Liver (tissue), 9 donors: Measurements from ENCODE around the gene SGK1. TPM values are rescaled to one million over a fixed set of nuclear protein-coding genes. Genes with fewer than 3 reads are reported as not detected.

ENCODE experiments used
- DNase-seq: peaks from one replicate; pipeline ENCODE4 v3.0.0-alpha.2; 2017; ENCODE audit warnings: low spot score
- H3K27ac ChIP-seq, 2 donors: one replicate each; pipeline ENCODE4 v1.7.0; 2013; ENCODE audit warnings: inconsistent platforms in 2 of 2, low read length in 2 of 2, control low read depth in 1 of 2, low read depth in 1 of 2, mild to moderate bottlenecking in 1 of 2
- H3K27me3 ChIP-seq, 4 donors: one replicate each; pipeline versions ENCODE4 v1.6.1 to v1.7.0; 2013; ENCODE audit warnings: low read length in 3 of 4, inconsistent platforms in 1 of 4, mild to moderate bottlenecking in 1 of 4, moderate library complexity in 1 of 4; ENCODE audit not compliant: control insufficient read depth in 4 of 4, insufficient read depth in 4 of 4
- H3K36me3 ChIP-seq, 4 donors: one replicate each; pipeline versions ENCODE4 v1.6.1 to v1.7.0; 2013; ENCODE audit warnings: low read length in 3 of 4, mild to moderate bottlenecking in 3 of 4, low read depth in 1 of 4, moderate library complexity in 1 of 4; ENCODE audit not compliant: control insufficient read depth in 4 of 4, insufficient read depth in 3 of 4
- H3K4me1 ChIP-seq, 4 donors: one replicate each; pipeline versions ENCODE4 v1.6.1 to v1.7.0; 2013; ENCODE audit warnings: low read length in 3 of 4, mild to moderate bottlenecking in 3 of 4, moderate library complexity in 1 of 4; ENCODE audit not compliant: control insufficient read depth in 4 of 4, insufficient read depth in 4 of 4
- H3K4me3 ChIP-seq, 3 donors: one replicate each; pipeline versions ENCODE4 v1.6.1 to v1.7.0; 2013; ENCODE audit warnings: low read length in 3 of 3, control low read depth in 1 of 3, low read depth in 1 of 3, mild to moderate bottlenecking in 1 of 3
- H3K9ac ChIP-seq, 2 donors: one replicate each; pipeline ENCODE4 v1.7.0; 2013; ENCODE audit warnings: low read length in 2 of 2, mild to moderate bottlenecking in 2 of 2, moderate library complexity in 2 of 2, control low read depth in 1 of 2, low read depth in 1 of 2
- H3K9me3 ChIP-seq, 4 donors: one replicate each; pipeline versions ENCODE4 v1.6.1 to v1.7.0; 2013; ENCODE audit warnings: low read length in 3 of 4; ENCODE audit not compliant: control insufficient read depth in 4 of 4
- EGR1 ChIP-seq, 2 donors: IDR thresholded peaks; 2 replicates each; pipeline ENCODE4 v1.6.1; 2016 to 2018; ENCODE audit warnings: antibody characterized with exemption in 2 of 2, low read depth in 2 of 2
- FOXA2 ChIP-seq: IDR thresholded peaks from 2 replicates; pipeline ENCODE4 v1.6.1; 2016; ENCODE audit warnings: antibody characterized with exemption
- GABPA ChIP-seq, 2 donors: IDR thresholded peaks in 1 of 2; conservative IDR thresholded peaks in 1 of 2; 2 replicates each; pipeline ENCODE4 v1.6.1; 2016; ENCODE audit warnings: antibody characterized with exemption in 2 of 2, mild to moderate bottlenecking in 1 of 2, moderate library complexity in 1 of 2
- JUND ChIP-seq, 2 donors: IDR thresholded peaks; 2 replicates each; pipeline ENCODE4 v1.6.1; 2016; ENCODE audit warnings: antibody characterized with exemption in 2 of 2
- MAX ChIP-seq: IDR thresholded peaks from 2 replicates; pipeline ENCODE4 v1.6.1; 2016; ENCODE audit warnings: antibody characterized with exemption
- RAD21 ChIP-seq, 2 donors: IDR thresholded peaks; 2 replicates each; pipeline ENCODE4 v1.6.1; 2016; ENCODE audit warnings: antibody characterized with exemption in 2 of 2, mild to moderate bottlenecking in 2 of 2
- SP1 ChIP-seq: IDR thresholded peaks from 2 replicates; pipeline ENCODE4 v1.6.1; 2018; ENCODE audit warnings: antibody characterized with exemption, mild to moderate bottlenecking
- YY1 ChIP-seq: IDR thresholded peaks from 2 replicates; pipeline ENCODE4 v1.6.1; 2016; ENCODE audit warnings: antibody characterized with exemption, mild to moderate bottlenecking
- WGBS: extraction: QIAGEN DNeasy Blood & Tissue Kit; methylation state at CpG from one replicate; pipeline ENCODE4 v1.1.7; 2013; 5-methylcytosine and 5-hydroxymethylcytosine counted together
- polyA plus RNA-seq, 2 donors: library from polyadenylated mRNA; stranded (reverse) in 1 of 2; unstranded in 1 of 2; fragments of 200-250 nt in 1 of 2; fragments of >200 nt in 1 of 2; fragmentation: Nextera tagmentation in 1 of 2; extraction: Ambion mirVana in 1 of 2; gene quantifications; one replicate each; pipeline versions ENCODE4 v1.2.1 to v1.2.3, GENCODE V29; 2013 to 2015
- total RNA-seq, 2 donors: library from RNA; depleted of rRNA; stranded (reverse); fragments of >200 nt; gene quantifications; one replicate each; pipeline ENCODE4 v1.2.3, GENCODE V29; 2014
- TF ChIP-seq, protein P1 (sequence below): IDR thresholded peaks from 2 replicates; pipeline ENCODE4 v1.6.1; 2016; ENCODE audit warnings: antibody characterized with exemption, mild to moderate bottlenecking
- donor health status: healthy.
- donor health status: healthy.
- donor health status: healthy.
- donor health status: healthy.
- donor health status: healthy.

SGK1 gene
- total and polyA plus RNA-seq, 4 donors = 28.0 to 113 (median 35.4) TPM

DNA sequence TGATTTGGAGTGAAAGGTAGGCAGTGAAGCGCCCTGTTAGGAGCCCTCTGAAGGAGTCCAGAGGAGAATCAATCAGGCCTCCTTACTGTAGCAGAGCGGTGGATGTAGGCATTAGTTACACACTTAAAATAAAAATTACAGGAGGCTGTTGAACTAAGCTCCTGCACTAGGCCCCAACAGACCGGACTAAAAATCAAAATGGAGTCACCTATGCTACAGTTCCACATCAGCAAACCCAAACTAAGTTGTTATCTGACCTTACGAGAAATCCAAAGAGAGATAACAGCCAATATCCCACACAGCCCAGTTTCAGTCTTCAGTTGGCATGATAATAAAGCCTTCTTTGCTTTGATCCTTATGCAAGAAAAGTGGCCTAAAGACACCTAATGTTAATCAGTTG lies 26.8 kb downstream of the SGK1 start (continued):
- TF ChIP-seq, protein P1, sequence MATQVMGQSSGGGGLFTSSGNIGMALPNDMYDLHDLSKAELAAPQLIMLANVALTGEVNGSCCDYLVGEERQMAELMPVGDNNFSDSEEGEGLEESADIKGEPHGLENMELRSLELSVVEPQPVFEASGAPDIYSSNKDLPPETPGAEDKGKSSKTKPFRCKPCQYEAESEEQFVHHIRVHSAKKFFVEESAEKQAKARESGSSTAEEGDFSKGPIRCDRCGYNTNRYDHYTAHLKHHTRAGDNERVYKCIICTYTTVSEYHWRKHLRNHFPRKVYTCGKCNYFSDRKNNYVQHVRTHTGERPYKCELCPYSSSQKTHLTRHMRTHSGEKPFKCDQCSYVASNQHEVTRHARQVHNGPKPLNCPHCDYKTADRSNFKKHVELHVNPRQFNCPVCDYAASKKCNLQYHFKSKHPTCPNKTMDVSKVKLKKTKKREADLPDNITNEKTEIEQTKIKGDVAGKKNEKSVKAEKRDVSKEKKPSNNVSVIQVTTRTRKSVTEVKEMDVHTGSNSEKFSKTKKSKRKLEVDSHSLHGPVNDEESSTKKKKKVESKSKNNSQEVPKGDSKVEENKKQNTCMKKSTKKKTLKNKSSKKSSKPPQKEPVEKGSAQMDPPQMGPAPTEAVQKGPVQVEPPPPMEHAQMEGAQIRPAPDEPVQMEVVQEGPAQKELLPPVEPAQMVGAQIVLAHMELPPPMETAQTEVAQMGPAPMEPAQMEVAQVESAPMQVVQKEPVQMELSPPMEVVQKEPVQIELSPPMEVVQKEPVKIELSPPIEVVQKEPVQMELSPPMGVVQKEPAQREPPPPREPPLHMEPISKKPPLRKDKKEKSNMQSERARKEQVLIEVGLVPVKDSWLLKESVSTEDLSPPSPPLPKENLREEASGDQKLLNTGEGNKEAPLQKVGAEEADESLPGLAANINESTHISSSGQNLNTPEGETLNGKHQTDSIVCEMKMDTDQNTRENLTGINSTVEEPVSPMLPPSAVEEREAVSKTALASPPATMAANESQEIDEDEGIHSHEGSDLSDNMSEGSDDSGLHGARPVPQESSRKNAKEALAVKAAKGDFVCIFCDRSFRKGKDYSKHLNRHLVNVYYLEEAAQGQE = no peak

DNA sequence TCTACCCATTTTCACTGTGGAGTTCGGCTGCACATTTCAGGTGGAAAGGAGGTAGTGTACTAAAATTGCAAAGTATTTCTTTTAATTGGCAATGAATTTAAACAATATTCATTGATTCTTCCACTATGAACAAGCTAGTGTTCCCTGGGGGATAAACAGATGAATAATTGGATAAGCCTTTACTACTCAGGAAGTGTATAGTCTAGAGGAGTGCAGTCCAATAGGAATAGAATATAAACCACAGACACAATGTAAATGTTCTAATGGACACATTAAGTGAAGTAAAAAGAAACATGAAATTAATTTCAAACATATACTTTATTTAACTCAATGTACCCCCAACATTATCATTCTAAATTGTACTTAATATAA lies 28.7 kb downstream of the SGK1 start:
- WGBS = 88% methylated on average over 1 of the region's 1 CpG
- H3K36me3 ChIP-seq = no peaks in the 10 kb centered on the region
- H3K27me3 ChIP-seq = no peaks in the 10 kb centered on the region
- H3K4me3 ChIP-seq = no peak overlapping the region
- TF ChIP-seq YY1 (no peak), GABPA (IDR thresholded peaks at IDR 0.05 in 1 of 2, conservative IDR thresholded peaks at IDR 0.05 in 1 of 2) (no peak), FOXA2 (no peak), SP1 (no peak), RAD21 (IDR thresholded peaks at IDR 0.05) (no peak), EGR1 (IDR thresholded peaks at IDR 0.05; ENCODE audit: low read depth in 2 of 2) (no peak)
- TF ChIP-seq, protein P1 = no peak
- no peak overlapping the region for H3K9ac ChIP-seq
- H3K4me1 ChIP-seq = no peaks in the 10 kb centered on the region
- peak overlapping the region in 1 of 2 donors; percentile 19 for H3K27ac ChIP-seq
- no peak for DNase-seq
- H3K9me3 ChIP-seq = no peaks in the 10 kb centered on the region

DNA sequence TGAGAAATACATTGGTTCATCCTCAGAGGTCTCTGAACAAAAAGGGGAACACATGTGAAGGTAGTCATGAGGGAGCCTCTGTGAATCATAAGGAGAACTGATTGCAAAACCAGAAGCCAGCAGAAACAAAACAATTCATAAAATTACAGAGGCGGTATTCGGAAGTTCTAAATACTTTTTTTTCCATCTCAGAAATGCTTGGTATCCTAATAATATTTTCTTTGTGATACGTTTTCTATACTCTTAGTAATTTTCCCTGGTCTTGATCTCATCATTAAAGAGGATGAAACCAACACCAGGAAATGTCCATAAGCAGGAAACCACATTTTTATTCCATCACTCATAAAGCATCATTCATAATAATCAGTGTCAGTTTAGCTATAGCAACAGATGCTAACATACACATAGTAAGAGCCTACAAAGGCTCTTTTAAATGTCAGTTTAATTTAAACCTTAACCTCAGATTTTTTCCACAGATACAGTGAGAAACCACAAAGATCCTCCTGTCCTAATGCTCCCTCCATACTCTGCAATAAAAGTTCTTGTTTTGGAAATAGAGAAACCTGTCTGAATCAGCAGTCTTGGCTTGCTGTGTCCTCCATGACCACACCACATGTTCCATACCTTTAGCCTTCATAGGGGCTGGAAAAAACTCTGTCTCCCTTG lies 29.2 kb downstream of the SGK1 start:
- no peak overlapping the region for H3K9ac ChIP-seq
- H3K27ac ChIP-seq = peak overlapping the region in 1 of 2 donors; percentile 19
- no peaks in the 10 kb centered on the region for H3K36me3 ChIP-seq
- no peaks in the 10 kb centered on the region for H3K27me3 ChIP-seq
- 77% methylated on average over 3 of the region's 3 CpGs for WGBS
- H3K4me1 ChIP-seq = no peaks in the 10 kb centered on the region
- no peaks in the 10 kb centered on the region for H3K9me3 ChIP-seq
- no peak for DNase-seq
- TF ChIP-seq MAX (no peak), JUND (IDR thresholded peaks at IDR 0.05) (peak in 1 of 2 donors; percentile 18)
- no peak overlapping the region for H3K4me3 ChIP-seq
